ENCODE data around the gene IRX4.

DNA sequence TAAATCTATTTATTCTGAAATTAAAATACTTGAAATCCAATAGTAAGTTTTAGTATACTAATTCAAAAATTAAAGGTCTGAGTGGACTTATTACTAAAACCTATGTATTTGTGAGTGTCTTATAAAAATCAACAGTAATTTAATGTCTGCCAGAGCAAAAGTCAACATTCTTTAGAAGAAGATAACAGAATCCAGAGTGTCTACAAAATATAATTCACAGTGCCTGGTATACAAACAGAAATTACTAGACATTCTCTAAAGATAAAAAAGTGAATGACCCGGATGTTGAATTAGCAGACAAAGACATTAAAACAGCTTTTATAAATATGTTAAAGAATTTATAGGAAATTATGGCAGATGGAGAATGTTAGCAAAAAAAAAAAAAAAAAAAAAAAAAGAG is 22.4 kb upstream of the IRX4 start:
- TF ChIP-seq GATA2 (IDR thresholded peaks at IDR 0.05; ENCODE audit: insufficient read depth, insufficient read length, low read depth, low read length) (no peak), POLR2A (IDR thresholded peaks at IDR 0.05; ENCODE audit: low read depth, low read length) (no peak)
